GM18907 (cell line): ENCODE data around the gene RFC2.

ENCODE experiments used
- ATAC-seq: cut with Tn5 transposase; IDR thresholded peaks from one replicate; pipeline ENCODE4 v1.9.1; 2021; ENCODE audit warnings: mild to moderate bottlenecking, moderate library complexity; ENCODE audit not compliant: unreplicated experiment

RFC2 gene

DNA sequence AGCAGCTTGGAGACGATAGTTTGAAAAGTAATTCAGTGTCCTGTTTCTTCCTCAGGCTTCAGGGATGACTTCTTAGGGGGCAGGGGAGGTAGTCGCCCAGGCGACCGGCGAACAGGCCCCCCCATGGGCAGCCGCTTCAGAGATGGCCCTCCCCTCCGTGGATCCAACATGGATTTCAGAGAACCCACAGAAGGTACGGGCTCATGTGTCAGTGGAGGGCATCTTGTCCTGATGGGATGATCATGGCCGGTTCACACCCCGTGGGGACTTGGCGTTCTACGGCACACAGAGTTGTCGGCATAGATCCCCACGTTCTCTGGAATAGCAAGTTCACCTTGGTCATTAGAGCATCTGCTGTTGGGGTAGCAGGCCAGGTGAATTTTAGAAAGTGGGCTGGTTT, 59.5 kb downstream of the RFC2 start:
- no peak for ATAC-seq

DNA sequence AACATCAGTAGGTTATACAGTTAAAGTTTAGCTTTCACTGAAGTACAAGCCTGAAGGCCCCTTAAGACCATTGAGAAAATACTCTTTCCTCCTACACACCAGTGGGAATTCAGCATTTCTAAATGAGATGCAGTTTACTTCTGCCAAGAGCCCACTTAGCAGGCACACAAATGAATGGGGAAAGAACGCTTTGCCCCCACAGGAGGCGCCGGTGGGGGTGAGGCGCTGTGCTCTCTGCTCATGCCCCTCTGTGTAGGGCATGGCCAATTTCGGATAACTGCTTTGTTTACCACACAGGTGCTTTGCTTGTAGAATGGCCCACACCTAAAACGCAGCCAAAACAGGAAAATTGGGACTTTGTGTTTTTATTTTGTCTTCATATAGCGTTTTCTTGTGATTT, 60.3 kb downstream of the RFC2 start:
- ATAC-seq = no peak

GRCh38 chr7:74193054-74193453, 61.1 kb downstream of the RFC2 start:
- ATAC-seq = no peak

DNA sequence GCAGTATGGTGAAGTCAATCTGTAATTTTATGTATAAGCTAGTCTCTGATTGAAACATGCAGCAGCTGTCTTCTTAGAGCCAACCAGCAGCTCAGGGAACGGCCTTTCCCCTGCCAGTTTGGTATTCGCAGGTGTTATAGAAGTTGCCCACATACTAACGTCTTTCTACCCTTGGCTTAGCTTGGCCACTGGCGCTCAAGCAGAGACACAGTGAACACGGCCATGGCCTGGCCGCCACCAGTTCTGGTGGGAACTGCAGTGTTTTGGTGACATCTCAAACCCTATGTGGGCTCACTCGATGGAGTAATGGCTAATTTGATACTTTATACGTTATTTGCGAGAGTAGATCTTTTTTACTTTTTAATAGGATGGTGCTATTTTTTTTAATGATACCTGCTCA, 63.0 kb downstream of the RFC2 start:
- no peak for ATAC-seq

GRCh38 chr7:74190259-74190658, 63.9 kb downstream of the RFC2 start:
- no peak for ATAC-seq

- no peak for ATAC-seq
Observed at GRCh38 chr7:74187915-74188675, 66.1 kb downstream of the RFC2 start.

DNA sequence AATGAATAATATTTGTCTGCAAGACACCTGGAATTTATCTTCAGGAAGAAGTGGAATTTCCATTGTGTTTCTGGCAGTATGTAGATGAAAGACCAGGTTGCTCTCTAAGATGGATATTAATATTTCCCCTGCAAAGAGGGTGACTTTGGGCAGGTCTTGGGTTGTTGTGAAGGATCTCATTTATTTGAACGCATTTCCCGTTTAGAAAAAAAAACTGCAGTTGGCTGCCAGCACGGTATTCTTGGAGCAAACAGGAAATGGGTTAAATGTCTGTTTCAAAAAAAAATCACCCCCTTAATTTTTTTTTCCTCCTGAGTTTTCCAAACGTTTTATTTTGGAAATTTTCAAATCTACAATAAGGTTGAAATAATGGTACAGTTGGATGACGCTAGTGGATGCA, 68.6 kb downstream of the RFC2 start:
- no peak for ATAC-seq

DNA sequence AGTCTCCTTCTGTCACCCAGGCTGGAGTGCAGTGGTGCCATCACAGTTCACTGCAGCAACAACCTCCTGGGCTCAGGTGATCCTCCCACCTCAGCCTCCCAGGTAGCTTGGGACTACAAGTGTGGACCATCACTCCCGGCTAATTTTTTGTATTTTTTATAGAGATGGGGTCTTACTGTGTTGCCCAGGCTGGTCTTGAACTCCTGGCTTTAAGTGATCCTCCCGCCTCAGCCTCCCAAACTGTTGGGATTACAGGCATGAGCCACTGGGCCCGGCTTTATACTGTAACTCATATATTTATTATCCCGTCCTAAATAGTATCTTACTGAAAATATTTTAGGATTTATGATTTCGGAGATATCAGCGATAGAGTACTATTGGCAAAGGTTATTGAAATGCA, 69.2 kb downstream of the RFC2 start:
- no peak for ATAC-seq

DNA sequence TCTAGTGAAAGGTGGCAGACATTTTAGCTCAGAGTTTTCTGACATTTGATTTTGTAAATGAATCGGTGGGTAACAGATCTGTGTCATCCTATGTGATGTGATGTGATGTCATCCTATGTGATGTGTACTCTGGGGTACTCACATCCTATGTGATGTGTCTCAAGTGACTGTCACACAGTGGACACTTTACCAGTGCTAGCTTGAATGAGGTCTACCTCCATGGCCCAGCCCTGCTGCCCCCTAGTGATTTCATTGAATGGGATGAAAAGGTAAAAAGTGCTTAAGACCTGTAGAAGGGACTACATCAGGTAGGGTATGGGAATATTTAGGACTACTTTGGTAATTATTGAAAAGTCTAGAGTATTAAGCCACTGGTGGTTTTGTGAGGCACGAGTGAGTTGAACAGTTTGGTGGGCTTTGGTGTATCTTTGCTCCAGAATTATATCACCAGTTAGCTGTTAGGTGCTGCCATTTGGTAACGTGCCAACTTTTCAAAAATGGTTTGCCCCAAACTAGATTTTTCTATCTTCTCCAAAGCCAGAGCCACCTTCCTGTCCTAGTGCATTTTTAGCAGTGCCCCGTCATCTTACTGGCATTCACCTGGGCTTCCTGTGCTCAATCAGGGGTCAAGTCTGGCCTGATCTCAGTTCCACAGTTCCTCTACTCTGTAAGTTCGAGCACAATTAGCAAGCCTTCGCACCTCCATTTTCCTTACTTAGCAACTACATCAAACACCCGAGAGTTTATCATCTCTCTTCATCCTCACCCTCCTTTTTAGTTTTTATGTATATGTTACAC, 70.3 kb downstream of the RFC2 start:
- no peak for ATAC-seq

DNA sequence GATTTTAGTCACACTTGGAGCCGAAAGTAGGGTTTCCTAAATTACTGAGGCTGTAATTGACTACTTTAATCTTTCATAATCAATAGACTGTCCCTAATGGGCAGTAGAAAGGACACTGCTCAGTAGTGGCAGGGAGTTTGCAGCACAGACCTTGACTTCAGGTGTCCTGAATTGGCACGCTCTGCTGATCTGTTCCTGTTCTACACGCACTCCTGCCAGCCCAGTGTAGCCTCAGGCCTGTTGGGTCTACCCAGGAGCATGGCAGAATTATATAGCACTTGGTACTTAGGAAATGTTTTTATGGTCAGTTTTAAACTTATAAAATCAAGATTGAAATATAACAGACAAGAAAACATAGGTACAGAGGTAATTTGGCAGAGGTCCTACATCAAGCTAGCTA, 71.1 kb downstream of the RFC2 start:
- no peak for ATAC-seq

DNA sequence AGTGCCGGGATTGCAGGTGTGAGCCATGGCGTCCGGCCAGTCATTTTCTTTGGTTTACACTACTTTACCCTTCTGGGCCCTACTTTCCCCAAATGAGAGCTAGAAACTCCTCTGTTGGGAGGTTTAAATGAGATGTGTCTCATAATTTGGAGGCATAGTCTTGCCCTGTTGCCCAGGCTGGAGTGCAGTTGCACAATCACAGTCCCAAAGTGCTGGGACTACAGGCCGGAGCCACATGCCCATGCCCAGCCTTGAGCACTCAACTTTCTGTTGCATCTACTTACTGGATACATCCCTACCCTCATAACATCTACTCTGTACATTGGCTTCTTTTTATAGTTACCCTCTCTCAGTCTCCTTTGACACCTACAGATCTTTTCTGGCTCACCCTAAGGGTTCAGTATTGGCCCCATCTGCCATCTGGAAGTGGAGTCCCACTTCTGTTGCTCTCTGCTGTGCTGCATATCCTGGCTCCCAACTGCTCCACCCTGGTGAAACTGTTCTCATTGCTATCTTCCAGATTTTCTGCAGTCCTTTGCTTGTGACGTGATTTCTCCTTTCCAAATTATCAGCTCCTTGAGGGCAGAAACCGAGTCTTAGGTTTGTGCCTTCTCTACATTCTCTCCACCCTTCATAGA, 71.6 kb downstream of the RFC2 start:
- ATAC-seq = no peak

GRCh38 chr7:74181821-74182220, 72.4 kb downstream of the RFC2 start:
- ATAC-seq = no peak
